Inflammatory macrophage treated with lipopolysaccharide for 4 hours (primary cell): ENCODE results near the gene KRTAP9-3.
"Not testable (repeated sequence)": the region's sequence is repeated elsewhere in the genome, so short reads cannot be mapped to it uniquely, and the experiment has no call there.

Source experiments
- DNase-seq: peaks from one replicate; pipeline ENCODE4 v3.0.0-alpha.2; 2020

Gene KRTAP9-3

GRCh38 chr17:41232399-41233105, at the start of gene KRTAP9-3:
TSS of gene KRTAP9-3 (plus strand) at chr17:41232449. CDS start at chr17:41232502, 53 bp downstream.
- not testable (repeated sequence) for DNase-seq

GRCh38 chr17:41184480-41184961, 47.7 kb upstream of the KRTAP9-3 start, which contains the start of gene KRTAP4-1:
TSS of gene KRTAP4-1 (minus strand) at chr17:41184911. CDS start at chr17:41184854, 57 bp downstream.
- no peak for DNase-seq

GRCh38 chr17:41185001-41185400, 47.2 kb upstream of the KRTAP9-3 start:
- no peak for DNase-seq

GRCh38 chr17:41186872-41187271, 45.4 kb upstream of the KRTAP9-3 start:
- no peak for DNase-seq

- not testable (repeated sequence) for DNase-seq
Measured at GRCh38 chr17:41189837-41190318, 42.4 kb upstream of the KRTAP9-3 start, which contains the start of gene KRTAP9-1. TSS of gene KRTAP9-1 (plus strand) at chr17:41189887. CDS start at chr17:41189887, 0 bp downstream.

- no peak for DNase-seq
Measured at GRCh38 chr17:41190328-41190727, 41.9 kb upstream of the KRTAP9-3 start.

- DNase-seq: no peak
Measured at GRCh38 chr17:41196068-41196467, 36.2 kb upstream of the KRTAP9-3 start.

GRCh38 chr17:41199421-41200078, 32.7 kb upstream of the KRTAP9-3 start:
- DNase-seq: no peak

GRCh38 chr17:41211845-41212466, 20.3 kb upstream of the KRTAP9-3 start:
- no peak for DNase-seq

GRCh38 chr17:41212524-41213169, 19.6 kb upstream of the KRTAP9-3 start:
- no peak for DNase-seq

GRCh38 chr17:41215681-41216080, 16.6 kb upstream of the KRTAP9-3 start:
- DNase-seq: no peak

- DNase-seq: no peak
Measured at GRCh38 chr17:41223821-41224220, 8.4 kb upstream of the KRTAP9-3 start.

- DNase-seq: no peak
Measured at GRCh38 chr17:41226051-41226450, 6.2 kb upstream of the KRTAP9-3 start.

- DNase-seq: not testable (repeated sequence)
Measured at GRCh38 chr17:41226598-41227095, 5.6 kb upstream of the KRTAP9-3 start, which contains the start of gene KRTAP9-2. TSS of gene KRTAP9-2 (plus strand) at chr17:41226648. CDS start at chr17:41226655, 7 bp downstream.

GRCh38 chr17:41230094-41230493, 2.2 kb upstream of the KRTAP9-3 start:
- DNase-seq: no peak

GRCh38 chr17:41231731-41232130, 518 bp upstream of the KRTAP9-3 start:
- DNase-seq: no peak

GRCh38 chr17:41237116-41237515, 4.9 kb downstream of the KRTAP9-3 start:
- DNase-seq: not testable (repeated sequence)

GRCh38 chr17:41237949-41238437, 5.7 kb downstream of the KRTAP9-3 start, which contains the start of gene KRTAP9-8:
TSS of gene KRTAP9-8 (plus strand) at chr17:41237999. CDS start at chr17:41238052, 53 bp downstream.
- DNase-seq: not testable (repeated sequence)

GRCh38 chr17:41246995-41247787, 14.9 kb downstream of the KRTAP9-3 start:
- DNase-seq: not testable (repeated sequence)

GRCh38 chr17:41249637-41250240, 17.5 kb downstream of the KRTAP9-3 start, which contains the start of gene KRTAP9-4:
TSS of gene KRTAP9-4 (plus strand) at chr17:41249687. CDS start at chr17:41249721, 34 bp downstream.
- DNase-seq: not testable (repeated sequence)

- DNase-seq: no peak
Measured at GRCh38 chr17:41251261-41251660, 19.0 kb downstream of the KRTAP9-3 start.
